ENCODE results near the gene DRG2. TPM values are rescaled to one million over a fixed set of nuclear protein-coding genes. Genes with fewer than 3 reads are reported as not detected.

Gene DRG2
- polyA plus RNA-seq, 1 experiment = 36.4 TPM

- TF ChIP-seq, protein P1, sequence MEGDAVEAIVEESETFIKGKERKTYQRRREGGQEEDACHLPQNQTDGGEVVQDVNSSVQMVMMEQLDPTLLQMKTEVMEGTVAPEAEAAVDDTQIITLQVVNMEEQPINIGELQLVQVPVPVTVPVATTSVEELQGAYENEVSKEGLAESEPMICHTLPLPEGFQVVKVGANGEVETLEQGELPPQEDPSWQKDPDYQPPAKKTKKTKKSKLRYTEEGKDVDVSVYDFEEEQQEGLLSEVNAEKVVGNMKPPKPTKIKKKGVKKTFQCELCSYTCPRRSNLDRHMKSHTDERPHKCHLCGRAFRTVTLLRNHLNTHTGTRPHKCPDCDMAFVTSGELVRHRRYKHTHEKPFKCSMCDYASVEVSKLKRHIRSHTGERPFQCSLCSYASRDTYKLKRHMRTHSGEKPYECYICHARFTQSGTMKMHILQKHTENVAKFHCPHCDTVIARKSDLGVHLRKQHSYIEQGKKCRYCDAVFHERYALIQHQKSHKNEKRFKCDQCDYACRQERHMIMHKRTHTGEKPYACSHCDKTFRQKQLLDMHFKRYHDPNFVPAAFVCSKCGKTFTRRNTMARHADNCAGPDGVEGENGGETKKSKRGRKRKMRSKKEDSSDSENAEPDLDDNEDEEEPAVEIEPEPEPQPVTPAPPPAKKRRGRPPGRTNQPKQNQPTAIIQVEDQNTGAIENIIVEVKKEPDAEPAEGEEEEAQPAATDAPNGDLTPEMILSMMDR (IDR thresholded peaks at IDR 0.05; ENCODE audit: insufficient read depth, low read depth, low read length) = peak; percentile 52
- ChIA-PET CTCF (no interaction called here), POLR2A (no interaction called here)
- H3K36me3 ChIP-seq (ENCODE audit: control insufficient read depth, insufficient read depth, low read length) = peaks cover 25% of the 10 kb centered on the region
- no peak overlapping the region for H3K4me3 ChIP-seq (ENCODE audit: low read depth, low read length)
- no peak for DNase-seq (ENCODE audit: low read depth)
- H3K27me3 ChIP-seq (ENCODE audit: control insufficient read depth, insufficient read depth, low read length) = no peaks in the 10 kb centered on the region
Observed at GRCh38 chr17:18093616-18094408, 6.1 kb downstream of the DRG2 start.

DNA sequence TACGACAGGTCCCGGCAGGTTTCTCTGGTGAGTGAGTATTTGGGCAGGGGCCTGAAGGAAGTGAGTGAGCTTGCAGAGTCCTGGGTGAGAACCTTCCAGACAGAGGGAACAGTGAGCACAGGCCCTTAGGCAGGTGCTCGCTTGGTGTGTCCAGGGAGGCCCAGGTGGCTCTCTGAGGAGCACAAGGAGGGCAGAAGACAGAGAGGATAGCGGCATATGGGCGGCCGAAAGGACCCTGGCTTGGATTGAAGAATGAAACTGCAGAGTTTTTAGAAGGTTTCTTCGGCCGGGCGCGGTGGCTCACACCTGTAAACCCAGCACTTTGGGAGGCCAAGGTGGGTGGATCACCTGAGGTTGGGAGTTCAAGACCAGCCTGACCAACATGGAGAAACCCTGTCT is 6.7 kb downstream of the DRG2 start:
- CTCF ChIA-PET = no interaction called here

DNA sequence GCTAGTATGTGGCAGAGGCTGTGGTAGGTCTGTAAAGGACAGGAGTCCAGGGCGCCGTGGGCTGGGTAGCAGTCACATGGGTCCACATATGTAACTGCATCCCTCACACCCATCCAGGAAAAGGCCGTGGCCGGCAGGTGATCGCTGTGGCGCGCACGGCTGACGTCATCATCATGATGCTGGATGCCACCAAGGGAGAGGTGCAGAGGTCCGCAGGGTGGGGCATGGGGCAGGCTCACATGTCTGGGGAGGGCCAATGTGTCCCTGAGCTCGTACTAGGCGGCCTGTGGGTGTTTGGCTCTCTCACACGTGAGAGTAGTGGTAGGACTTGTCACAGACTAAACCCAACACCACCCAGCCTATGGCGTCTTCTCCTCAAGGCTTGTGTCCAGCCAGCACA is 11.8 kb downstream of the DRG2 start:
- TF ChIP-seq, protein P1 (IDR thresholded peaks at IDR 0.05; ENCODE audit: insufficient read depth, low read depth, low read length) = no peak
- POLR2A ChIA-PET = no interaction called here
- no peak for DNase-seq (ENCODE audit: low read depth)
- Histone ChIP-seq H3K36me3 (ENCODE audit: control insufficient read depth, insufficient read depth, low read length) (peaks cover 32% of the 10 kb centered on the region), H3K27me3 (ENCODE audit: control insufficient read depth, insufficient read depth, low read length) (no peaks in the 10 kb centered on the region), H3K4me3 (ENCODE audit: low read depth, low read length) (no peak overlapping the region)
- CTCF ChIA-PET = interaction anchor here (0.5 kb wide), 1 partner anchor 42 kb away, joined by 3 read pairs; no protein-coding TSS in a partner anchor

More for the DNA sequence above, 6.7 kb downstream of the DRG2 start:
- POLR2A ChIA-PET = no interaction called here
- H3K27me3 ChIP-seq (ENCODE audit: control insufficient read depth, insufficient read depth, low read length) = no peaks in the 10 kb centered on the region
- peaks cover 25% of the 10 kb centered on the region for H3K36me3 ChIP-seq (ENCODE audit: control insufficient read depth, insufficient read depth, low read length)
- DNase-seq (ENCODE audit: low read depth) = no peak
- H3K4me3 ChIP-seq (ENCODE audit: low read depth, low read length) = no peak overlapping the region
- TF ChIP-seq, protein P1 (IDR thresholded peaks at IDR 0.05; ENCODE audit: insufficient read depth, low read depth, low read length) = no peak

DNA sequence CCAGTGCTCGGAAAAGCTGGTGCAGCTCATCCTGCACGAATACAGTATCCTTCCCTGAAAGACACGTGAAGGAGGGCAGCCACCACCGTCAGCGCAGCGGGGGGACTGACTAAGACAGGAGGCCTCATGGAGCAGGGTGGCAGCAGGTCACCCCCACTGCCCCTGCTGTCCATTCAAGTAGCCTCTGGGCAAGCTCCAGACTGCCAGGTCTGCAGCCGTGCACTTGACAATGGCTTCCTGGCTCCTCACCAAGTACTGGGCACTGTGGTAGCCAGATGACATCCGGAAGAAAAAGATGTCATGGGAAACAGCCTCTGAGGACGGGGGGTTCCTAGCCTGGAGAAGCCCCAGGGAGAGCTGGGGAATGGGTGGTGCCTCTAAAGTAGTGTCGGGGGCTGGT is 12.9 kb downstream of the DRG2 start:
- H3K27me3 ChIP-seq (ENCODE audit: control insufficient read depth, insufficient read depth, low read length) = no peaks in the 10 kb centered on the region
- H3K36me3 ChIP-seq (ENCODE audit: control insufficient read depth, insufficient read depth, low read length) = peaks cover 35% of the 10 kb centered on the region
- DNase-seq (ENCODE audit: low read depth) = no peak
- TF ChIP-seq, protein P1 (IDR thresholded peaks at IDR 0.05; ENCODE audit: insufficient read depth, low read depth, low read length) = no peak
- H3K4me3 ChIP-seq (ENCODE audit: low read depth, low read length) = no peak overlapping the region
- ChIA-PET CTCF (interaction anchor here (1.3 kb wide), 1 partner anchor 40 kb away, joined by 5 read pairs; no protein-coding TSS in a partner anchor), POLR2A (no interaction called here)

GRCh38 chr17:18101828-18102227 is 14.1 kb downstream of the DRG2 start:
- TF ChIP-seq, protein P1 (IDR thresholded peaks at IDR 0.05; ENCODE audit: insufficient read depth, low read depth, low read length) = no peak
- Histone ChIP-seq H3K36me3 (ENCODE audit: control insufficient read depth, insufficient read depth, low read length) (peaks cover 34% of the 10 kb centered on the region), H3K27me3 (ENCODE audit: control insufficient read depth, insufficient read depth, low read length) (no peaks in the 10 kb centered on the region), H3K4me3 (ENCODE audit: low read depth, low read length) (no peak overlapping the region)
- ChIA-PET POLR2A (no interaction called here), CTCF (no interaction called here)
- DNase-seq (ENCODE audit: low read depth) = no peak
